OCI-LY1 (cell line): ENCODE data around the gene COTL1.

Source experiments
- CTCF ChIP-seq: fragments of 200-600 bp; sonication (generic), shearing (Covaris generic); IDR thresholded peaks from 2 replicates; pipeline ENCODE4 v1.5.1; 2017; ENCODE audit warnings: mild to moderate bottlenecking, antibody characterized with exemption, low read length, moderate library complexity, mixed read lengths
- EZH2 ChIP-seq: fragments of 200-600 bp; sonication (generic), shearing (Covaris generic); IDR thresholded peaks from 2 replicates; pipeline ENCODE4 v1.8.0; 2017; ENCODE audit warnings: borderline replicate concordance, mixed run types, mild to moderate bottlenecking, antibody characterized with exemption, low read length, moderate library complexity, mixed read lengths

GRCh38 chr16:84614073-84614459, 3.8 kb downstream of the COTL1 start:
- TF ChIP-seq CTCF (no peak), EZH2 (no peak)
